Stimulated activated CD4-positive, alpha-beta T cell treated with anti-CD3 and anti-CD28 coated beads, Interleukin-12 subunit alpha, Interleukin-12 subunit beta, amount 100 ng/mL, for 48 hours (primary cell): ENCODE measurements around the gene ALDH1L1.

Experiments
- DNase-seq, 3 donors: peaks; one replicate each; pipeline ENCODE4 v3.0.0-alpha.2; 2020; ENCODE audit warnings: low read depth in 2 of 3, low spot score in 1 of 3

Gene ALDH1L1

GRCh38 chr3:126155280-126155640, 25.1 kb downstream of the ALDH1L1 start:
- DNase-seq, result no peak

GRCh38 chr3:126154391-126155279, 25.8 kb downstream of the ALDH1L1 start:
- no peak for DNase-seq

GRCh38 chr3:126153695-126154360, 26.6 kb downstream of the ALDH1L1 start:
- no peak for DNase-seq

- no peak for DNase-seq
These were observed 27.3 kb downstream of the ALDH1L1 start for GRCh38 chr3:126152901-126153694.

GRCh38 chr3:126152458-126152857, 27.9 kb downstream of the ALDH1L1 start:
- DNase-seq, result no peak

GRCh38 chr3:126151562-126152302, 28.7 kb downstream of the ALDH1L1 start:
- DNase-seq, result no peak

- no peak for DNase-seq
These were observed 30.3 kb downstream of the ALDH1L1 start for GRCh38 chr3:126149960-126150515.

GRCh38 chr3:126149256-126149902, 31.0 kb downstream of the ALDH1L1 start:
- DNase-seq, result no peak

- DNase-seq, result no peak
These were observed 32.3 kb downstream of the ALDH1L1 start for GRCh38 chr3:126147932-126148683.

GRCh38 chr3:126147147-126147931, 33.0 kb downstream of the ALDH1L1 start:
- no peak for DNase-seq

- no peak for DNase-seq
These were observed 33.8 kb downstream of the ALDH1L1 start for GRCh38 chr3:126146525-126147146.

- DNase-seq, result no peak
These were observed 34.4 kb downstream of the ALDH1L1 start for GRCh38 chr3:126146034-126146433.

- no peak for DNase-seq
These were observed 37.7 kb downstream of the ALDH1L1 start for GRCh38 chr3:126142652-126143051.

GRCh38 chr3:126137490-126138130, 42.8 kb downstream of the ALDH1L1 start:
- DNase-seq, result no peak

GRCh38 chr3:126136428-126137220, 43.8 kb downstream of the ALDH1L1 start:
- DNase-seq, result no peak

- DNase-seq, result no peak
These were observed 44.8 kb downstream of the ALDH1L1 start for GRCh38 chr3:126135406-126136076.

GRCh38 chr3:126135071-126135405, 45.3 kb downstream of the ALDH1L1 start:
- DNase-seq, result no peak
